CD14-positive monocyte (primary cell): ENCODE measurements around the gene STIP1. TPM values are rescaled to one million over a fixed set of nuclear protein-coding genes. Genes with fewer than 3 reads are reported as not detected.
A peak's percentile ranks its signal among the peaks of the same experiment; 100 is the strongest.

Experiments
- DNase-seq, 3 donors: peaks; one replicate each; pipeline ENCODE4 v3.0.0-alpha.2; 2011 to 2022
- H2AFZ ChIP-seq: 2 replicates; pipeline ENCODE4 v1.6.0; 2012; ENCODE audit warnings: mild to moderate bottlenecking, low read depth, low read length, inconsistent platforms; ENCODE audit not compliant: insufficient read depth, poor library complexity, severe bottlenecking
- H3K27ac ChIP-seq, 2 donors: 1 replicate in 1 of 2; 2 replicates in 1 of 2; pipeline ENCODE4 v1.5.1; 2012 to 2013; ENCODE audit warnings: low read length in 2 of 2, control low read depth in 1 of 2, inconsistent platforms in 1 of 2, low read depth in 1 of 2, mild to moderate bottlenecking in 1 of 2
- H3K27me3 ChIP-seq, 2 donors: one replicate each; pipeline versions ENCODE4 v1.6.0 to v1.6.1; 2011 to 2013; ENCODE audit warnings: low read length in 2 of 2; ENCODE audit not compliant: control insufficient read depth in 2 of 2, insufficient read depth in 2 of 2
- H3K36me3 ChIP-seq, 2 donors: replicated peaks in 1 of 2; 1 replicate in 1 of 2; 2 replicates in 1 of 2; pipeline versions ENCODE4 v1.5.1 to v1.6.1; 2012 to 2013; ENCODE audit warnings: low read length in 2 of 2, control low read depth in 1 of 2, inconsistent platforms in 1 of 2, mild to moderate bottlenecking in 1 of 2; ENCODE audit not compliant: insufficient read depth in 2 of 2, control insufficient read depth in 1 of 2
- H3K4me1 ChIP-seq, 2 donors: 1 replicate in 1 of 2; 2 replicates in 1 of 2; pipeline versions ENCODE4 v1.5.1 to v1.6.1; 2012 to 2013; ENCODE audit warnings: low read length in 2 of 2, control low read depth in 1 of 2, inconsistent platforms in 1 of 2, mild to moderate bottlenecking in 1 of 2, moderate library complexity in 1 of 2; ENCODE audit not compliant: insufficient read depth in 2 of 2, control insufficient read depth in 1 of 2
- H3K4me2 ChIP-seq: replicated peaks from 2 replicates; pipeline ENCODE3; 2012; ENCODE audit warnings: low read length, moderate library complexity, mild to moderate bottlenecking; ENCODE audit not compliant: poor library complexity, severe bottlenecking; ENCODE audit errors: extremely low read depth
- H3K4me3 ChIP-seq, 3 experiments: fragments of 200-600 bp in 1 of 3; sonication (generic) in 1 of 3; replicated peaks in 1 of 3; 1 replicate in 2 of 3; 2 replicates in 1 of 3; pipeline ENCODE4 v1.5.1; 2011 to 2013; ENCODE audit warnings: low read length in 3 of 3, mild to moderate bottlenecking in 3 of 3, control low read depth in 2 of 3, low read depth in 2 of 3, inconsistent platforms in 1 of 3, moderate library complexity in 1 of 3
- H3K79me2 ChIP-seq: 2 replicates; pipeline ENCODE4 v1.6.0; 2012; ENCODE audit warnings: mild to moderate bottlenecking, control low read depth, inconsistent platforms, low read length, moderate library complexity; ENCODE audit not compliant: insufficient read depth
- H3K9ac ChIP-seq: 2 replicates; pipeline ENCODE4 v1.6.0; 2017; ENCODE audit warnings: low read length, mild to moderate bottlenecking; ENCODE audit not compliant: insufficient read depth, poor library complexity, severe bottlenecking
- H3K9me3 ChIP-seq, 2 donors: replicated peaks in 1 of 2; 1 replicate in 1 of 2; 2 replicates in 1 of 2; pipeline versions ENCODE4 v1.5.1 to v1.6.1; 2012 to 2013; ENCODE audit warnings: low read length in 2 of 2, control low read depth in 1 of 2; ENCODE audit not compliant: control insufficient read depth in 1 of 2, insufficient read depth in 1 of 2
- H4K20me1 ChIP-seq: 2 replicates; pipeline ENCODE4 v1.6.0; 2012; ENCODE audit warnings: mild to moderate bottlenecking, low read length, control low read depth, moderate library complexity; ENCODE audit not compliant: insufficient read depth
- H3K27ac Mint-ChIP-seq, 7 donors: one replicate each; pipeline ENCODE4 v1.8.0; 2020; ENCODE audit warnings: mild to moderate bottlenecking in 7 of 7, mixed read lengths in 7 of 7, moderate library complexity in 6 of 7, inconsistent platforms in 2 of 7
- H3K27me3 Mint-ChIP-seq, 3 donors: one replicate each; pipeline ENCODE4 v1.8.0; 2021 to 2022; ENCODE audit warnings: low read depth in 3 of 3, mild to moderate bottlenecking in 3 of 3, mixed read lengths in 3 of 3, moderate library complexity in 3 of 3, inconsistent platforms in 1 of 3
- H3K36me3 Mint-ChIP-seq, 2 donors: one replicate each; pipeline ENCODE4 v1.8.0; 2020; ENCODE audit warnings: mixed read lengths in 2 of 2, inconsistent platforms in 1 of 2, mild to moderate bottlenecking in 1 of 2
- H3K4me1 Mint-ChIP-seq: one replicate; pipeline ENCODE4 v1.8.0; 2020; ENCODE audit warnings: mild to moderate bottlenecking, mixed read lengths
- H3K4me3 Mint-ChIP-seq, 2 donors: one replicate each; pipeline ENCODE4 v1.8.0; 2020; ENCODE audit warnings: mild to moderate bottlenecking in 2 of 2, mixed read lengths in 2 of 2, moderate library complexity in 1 of 2
- H3K9me3 Mint-ChIP-seq, 7 donors: one replicate each; pipeline ENCODE4 v1.8.0; 2020 to 2022; ENCODE audit warnings: mixed read lengths in 7 of 7, mild to moderate bottlenecking in 6 of 7, moderate library complexity in 6 of 7, inconsistent platforms in 2 of 7
- CTCF ChIP-seq: fragments of 200-600 bp; IDR thresholded peaks from one replicate; pipeline ENCODE4 v1.8.0; 2022; ENCODE audit warnings: antibody characterized with exemption, mild to moderate bottlenecking
- WGBS: methylation state at CpG from one replicate; pipeline ENCODE4 v1.1.5; 2013; ENCODE audit warnings: missing lambda C conversion rate; ENCODE audit not compliant: insufficient coverage; 5-methylcytosine and 5-hydroxymethylcytosine counted together
- intact Hi-C, 2 donors: fragments of 100-400 bp; cut with micrococcal nuclease; formaldehyde crosslinking; loops; one replicate each; pipeline versions ENCODE4 v1.15.0 to v1.15.1; 2023
- polyA plus RNA-seq, 3 donors: library from polyadenylated mRNA; depleted of rRNA in 1 of 3; unstranded in 2 of 3; stranded (reverse) in 1 of 3; fragments of 300-500 nt in 2 of 3; fragments of >200 nt in 1 of 3; fragmentation: Illumina TruSeq in 2 of 3; gene quantifications; 1 replicate in 2 of 3; 2 replicates in 1 of 3; pipeline ENCODE4 v1.2.3, GENCODE V29; 2012 to 2021

Gene STIP1
- polyA plus RNA-seq, 3 donors: 44.5 to 52.0 (median 51.1) TPM

GRCh38 chr11:64153812-64154211 is 32.2 kb upstream of the STIP1 start:
- no peak overlapping the region for H3K4me3 ChIP-seq
- 76% methylated on average over 8 of the region's 8 CpGs for WGBS
- peaks cover 0 to 1% (median 0%) of the 10 kb centered on the region in 7 donors for H3K9me3 Mint-ChIP-seq
- no peaks in the 10 kb centered on the region for H3K9me3 ChIP-seq
- peaks cover 5% of the 10 kb centered on the region for H3K4me1 Mint-ChIP-seq
- no peaks in the 10 kb centered on the region for H3K79me2 ChIP-seq
- H3K27me3 ChIP-seq: no peaks in the 10 kb centered on the region
- no peaks in the 10 kb centered on the region for H3K36me3 Mint-ChIP-seq
- no peak overlapping the region for H3K27ac ChIP-seq
- intact Hi-C loops: no loop called here
- no peak overlapping the region for H3K9ac ChIP-seq
- no peak overlapping the region for H2AFZ ChIP-seq
- H3K36me3 ChIP-seq: no peaks in the 10 kb centered on the region
- H3K4me1 ChIP-seq: peaks cover 0 to 6% of the 10 kb centered on the region in 2 donors
- peak overlapping the region in 1 of 7 donors; percentile 59 for H3K27ac Mint-ChIP-seq
- no peak overlapping the region for H3K4me3 Mint-ChIP-seq
- no peak for DNase-seq
- no peak overlapping the region for H3K4me2 ChIP-seq
- peaks cover 1 to 12% (median 6%) of the 10 kb centered on the region in 3 donors for H3K27me3 Mint-ChIP-seq
- TF ChIP-seq CTCF: no peak
- no peaks in the 10 kb centered on the region for H4K20me1 ChIP-seq

- intact Hi-C loops: no loop called here
- H2AFZ ChIP-seq: no peak overlapping the region
- no peaks in the 10 kb centered on the region for H4K20me1 ChIP-seq
- no peak overlapping the region for H3K4me3 Mint-ChIP-seq
- H3K36me3 ChIP-seq: no peaks in the 10 kb centered on the region
- H3K4me1 ChIP-seq: peaks cover 0 to 6% of the 10 kb centered on the region in 2 donors
- TF ChIP-seq CTCF: no peak
- peaks cover 1 to 11% (median 9%) of the 10 kb centered on the region in 3 donors for H3K27me3 Mint-ChIP-seq
- no peak overlapping the region for H3K27ac ChIP-seq
- peaks cover 0 to 2% of the 10 kb centered on the region in 2 donors for H3K36me3 Mint-ChIP-seq
- no peak overlapping the region for H3K9ac ChIP-seq
- H3K27me3 ChIP-seq: no peaks in the 10 kb centered on the region
- peaks cover 0 to 2% (median 0%) of the 10 kb centered on the region in 7 donors for H3K9me3 Mint-ChIP-seq
- H3K27ac Mint-ChIP-seq: peak overlapping the region in 3 of 7 donors; percentile 57 to 77 (median 64)
- no peak for DNase-seq
- peaks cover 5% of the 10 kb centered on the region for H3K4me1 Mint-ChIP-seq
- no peak overlapping the region for H3K4me2 ChIP-seq
- no peaks in the 10 kb centered on the region for H3K79me2 ChIP-seq
- H3K9me3 ChIP-seq: no peaks in the 10 kb centered on the region
- WGBS: 94% methylated on average over 11 of the region's 14 CpGs
- H3K4me3 ChIP-seq: no peak overlapping the region
Observed at GRCh38 chr11:64156235-64157011, 29.5 kb upstream of the STIP1 start.
